ENCODE data around the gene NRF1. TPM values are rescaled to one million over a fixed set of nuclear protein-coding genes. Genes with fewer than 3 reads are reported as not detected.
"Not testable (repeated sequence)": the region's sequence is repeated elsewhere in the genome, so short reads cannot be mapped to it uniquely, and the experiment has no call there.

NRF1 gene
- total and polyA plus RNA-seq, 8 donors: 11.4 to 26.8 (median 22.6) TPM

DNA sequence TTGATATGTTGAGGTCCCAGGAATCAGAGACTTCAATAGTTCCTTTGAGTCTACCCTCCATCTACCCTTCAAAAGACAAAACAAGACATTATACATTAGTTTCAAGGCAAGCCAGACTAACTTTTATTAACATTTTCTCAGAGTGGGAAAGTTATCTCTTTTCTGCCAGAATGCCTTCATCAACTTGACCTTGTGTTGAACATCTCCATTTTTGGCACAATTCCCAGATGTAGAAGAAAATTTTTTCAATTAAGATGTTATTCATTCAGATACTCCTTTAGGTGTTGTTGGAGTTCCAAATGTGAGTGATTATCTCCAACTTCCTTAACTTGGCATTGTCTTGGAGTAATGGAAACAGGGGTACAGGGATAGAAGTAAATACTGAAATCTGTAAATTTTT lies 59.1 kb downstream of the NRF1 start:
- Histone ChIP-seq H3K9me3 (peaks cover 0 to 3% of the 10 kb centered on the region in 2 donors), H3K36me3 (peaks cover 3 to 43% of the 10 kb centered on the region in 2 donors), H3K4me1 (no peaks in the 10 kb centered on the region), H3K4me3 (no peak overlapping the region), H3K27me3 (no peaks in the 10 kb centered on the region), H3K27ac (no peak overlapping the region)
- intact Hi-C loops (cut with DNase I): no loop called here
- ATAC-seq (no peak), DNase-seq (no peak)
- TF ChIP-seq, protein P1, sequence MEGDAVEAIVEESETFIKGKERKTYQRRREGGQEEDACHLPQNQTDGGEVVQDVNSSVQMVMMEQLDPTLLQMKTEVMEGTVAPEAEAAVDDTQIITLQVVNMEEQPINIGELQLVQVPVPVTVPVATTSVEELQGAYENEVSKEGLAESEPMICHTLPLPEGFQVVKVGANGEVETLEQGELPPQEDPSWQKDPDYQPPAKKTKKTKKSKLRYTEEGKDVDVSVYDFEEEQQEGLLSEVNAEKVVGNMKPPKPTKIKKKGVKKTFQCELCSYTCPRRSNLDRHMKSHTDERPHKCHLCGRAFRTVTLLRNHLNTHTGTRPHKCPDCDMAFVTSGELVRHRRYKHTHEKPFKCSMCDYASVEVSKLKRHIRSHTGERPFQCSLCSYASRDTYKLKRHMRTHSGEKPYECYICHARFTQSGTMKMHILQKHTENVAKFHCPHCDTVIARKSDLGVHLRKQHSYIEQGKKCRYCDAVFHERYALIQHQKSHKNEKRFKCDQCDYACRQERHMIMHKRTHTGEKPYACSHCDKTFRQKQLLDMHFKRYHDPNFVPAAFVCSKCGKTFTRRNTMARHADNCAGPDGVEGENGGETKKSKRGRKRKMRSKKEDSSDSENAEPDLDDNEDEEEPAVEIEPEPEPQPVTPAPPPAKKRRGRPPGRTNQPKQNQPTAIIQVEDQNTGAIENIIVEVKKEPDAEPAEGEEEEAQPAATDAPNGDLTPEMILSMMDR (IDR thresholded peaks at IDR 0.05): no peak

DNA sequence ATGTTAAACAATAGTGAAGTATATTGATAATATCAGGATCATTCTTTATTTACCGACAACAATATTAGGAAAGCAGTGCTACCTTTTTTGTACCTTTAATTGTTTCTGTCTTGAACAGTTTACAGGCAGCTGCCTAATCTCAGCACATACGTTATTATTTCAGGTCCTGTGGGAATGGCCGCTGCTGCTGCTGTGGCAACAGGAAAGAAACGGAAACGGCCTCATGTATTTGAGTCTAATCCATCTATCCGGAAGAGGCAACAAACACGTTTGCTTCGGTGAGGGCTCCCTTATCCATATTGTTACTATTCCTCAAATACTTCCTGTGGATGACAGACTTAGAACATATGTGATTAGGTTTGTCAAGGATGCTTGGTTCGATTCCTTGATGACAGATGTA lies 59.7 kb downstream of the NRF1 start:
- Histone ChIP-seq H3K9me3 (peaks cover 0 to 4% of the 10 kb centered on the region in 2 donors), H3K4me1 (no peaks in the 10 kb centered on the region), H3K36me3 (peaks cover 3 to 50% of the 10 kb centered on the region in 2 donors), H3K4me3 (no peak overlapping the region), H3K27me3 (no peaks in the 10 kb centered on the region), H3K27ac (no peak overlapping the region)
- ATAC-seq: no peak
- TF ChIP-seq, protein P1 (IDR thresholded peaks at IDR 0.05): no peak
- intact Hi-C loops (cut with DNase I): no loop called here
- peak in 1 of 4 donors; percentile 15 for DNase-seq

DNA sequence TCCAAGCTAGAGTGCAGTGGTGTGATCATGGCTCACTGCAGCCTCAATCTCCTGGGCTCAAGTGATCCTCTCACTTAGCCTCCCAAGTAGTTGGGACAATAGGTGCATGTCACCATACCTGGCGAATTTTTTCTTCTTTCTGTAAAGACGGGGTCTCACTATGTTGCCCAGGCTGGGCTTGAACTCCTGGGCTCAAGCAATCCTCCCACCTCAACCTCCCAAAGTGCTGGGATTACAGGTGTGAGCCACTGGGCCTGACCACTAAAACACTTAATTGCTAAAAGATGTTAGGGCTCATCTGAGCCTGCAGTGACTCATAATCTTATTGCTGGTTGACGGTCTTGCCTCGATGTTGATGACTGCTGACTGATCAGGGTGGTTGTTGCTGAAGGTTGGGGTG lies 63.0 kb downstream of the NRF1 start:
- DNase-seq; H3K4me3 ChIP-seq; H3K4me1 ChIP-seq; H3K9me3 ChIP-seq; intact Hi-C loops (cut with DNase I); H3K27me3 ChIP-seq; H3K27ac ChIP-seq; ATAC-seq: not testable (repeated sequence)
- peaks cover 3 to 69% of the 10 kb centered on the region in 2 donors for H3K36me3 ChIP-seq

DNA sequence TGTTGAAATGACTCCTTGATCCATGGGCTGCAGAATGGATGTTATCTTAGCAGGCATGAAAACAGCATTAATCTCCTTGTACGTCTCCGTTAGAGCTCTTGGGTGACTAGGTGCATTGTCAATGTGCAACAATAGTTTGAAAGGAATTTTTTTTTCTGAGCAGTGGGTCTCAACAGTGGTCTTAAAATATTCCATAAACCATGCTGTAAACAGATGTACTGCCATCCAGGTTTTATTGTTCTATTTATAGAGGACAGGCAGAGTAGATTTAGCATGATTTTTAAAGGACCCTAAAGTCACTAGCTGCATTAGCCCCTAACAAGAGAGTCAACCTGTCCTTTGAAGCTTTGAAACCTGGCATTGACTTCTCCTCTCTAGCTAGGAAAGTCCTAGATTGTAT lies 64.0 kb downstream of the NRF1 start:
- no peak overlapping the region for H3K4me3 ChIP-seq
- H3K36me3 ChIP-seq: peaks cover 3 to 75% of the 10 kb centered on the region in 2 donors
- intact Hi-C loops (cut with DNase I): no loop called here
- peaks cover 0 to 4% of the 10 kb centered on the region in 2 donors for H3K9me3 ChIP-seq
- no peaks in the 10 kb centered on the region for H3K4me1 ChIP-seq
- no peak overlapping the region for H3K27ac ChIP-seq
- H3K27me3 ChIP-seq: no peaks in the 10 kb centered on the region
- no peak for DNase-seq
- TF ChIP-seq, protein P1 (IDR thresholded peaks at IDR 0.05): no peak
- ATAC-seq: no peak

DNA sequence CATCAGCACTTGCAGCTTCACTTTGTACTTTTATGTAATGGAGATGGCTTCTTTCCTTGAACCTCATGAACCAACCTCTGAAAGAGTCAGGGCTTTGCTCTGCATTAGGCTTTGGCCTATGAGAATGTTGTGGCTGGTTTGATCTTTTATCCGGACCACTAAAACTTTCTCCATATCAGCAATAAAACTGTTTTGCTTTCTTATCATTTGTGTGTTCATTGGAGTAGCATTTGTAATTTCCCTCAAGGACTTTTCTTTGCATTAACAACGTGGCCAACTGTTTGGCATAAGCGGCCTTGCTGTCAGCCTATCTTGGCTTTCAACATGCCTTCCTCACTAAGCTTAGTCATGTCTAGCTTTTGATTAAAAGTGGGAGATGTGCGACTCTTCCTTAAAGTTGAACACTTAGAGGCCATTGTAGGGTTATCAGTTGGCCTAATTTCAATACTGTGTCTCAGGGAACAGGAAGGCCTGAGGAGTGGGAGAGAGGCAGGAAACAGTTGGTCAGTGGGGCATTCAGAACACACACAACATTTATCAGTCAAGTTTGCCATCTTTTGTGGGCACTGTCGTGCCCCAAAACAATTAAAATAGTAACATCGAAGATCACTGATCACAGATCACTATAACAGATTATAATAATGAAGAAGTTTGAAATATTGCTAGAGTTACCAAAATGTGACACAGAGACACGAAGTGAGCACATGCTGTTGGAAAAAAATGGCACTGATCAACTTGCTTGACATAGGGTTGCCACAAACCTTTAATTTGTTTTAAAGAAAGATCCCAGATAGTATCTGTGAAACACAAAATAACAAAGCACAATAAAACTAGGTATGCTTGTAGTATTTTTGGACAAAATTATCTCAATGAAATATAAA lies 64.7 kb downstream of the NRF1 start:
- H3K4me1 ChIP-seq: no peaks in the 10 kb centered on the region
- no peak overlapping the region for H3K27ac ChIP-seq
- H3K4me3 ChIP-seq: no peak overlapping the region
- intact Hi-C loops (cut with DNase I): no loop called here
- ATAC-seq (no peak), DNase-seq (no peak)
- H3K9me3 ChIP-seq: peaks cover 0 to 4% of the 10 kb centered on the region in 2 donors
- H3K36me3 ChIP-seq: peaks cover 3 to 79% of the 10 kb centered on the region in 2 donors
- H3K27me3 ChIP-seq: no peaks in the 10 kb centered on the region
- TF ChIP-seq, protein P1 (IDR thresholded peaks at IDR 0.05): no peak
